ENCODE data around the gene PARVA. TPM values are rescaled to one million over a fixed set of nuclear protein-coding genes. Genes with fewer than 3 reads are reported as not detected.

PARVA gene
- total RNA-seq, 2 experiments from 2014 or later = not detected

DNA sequence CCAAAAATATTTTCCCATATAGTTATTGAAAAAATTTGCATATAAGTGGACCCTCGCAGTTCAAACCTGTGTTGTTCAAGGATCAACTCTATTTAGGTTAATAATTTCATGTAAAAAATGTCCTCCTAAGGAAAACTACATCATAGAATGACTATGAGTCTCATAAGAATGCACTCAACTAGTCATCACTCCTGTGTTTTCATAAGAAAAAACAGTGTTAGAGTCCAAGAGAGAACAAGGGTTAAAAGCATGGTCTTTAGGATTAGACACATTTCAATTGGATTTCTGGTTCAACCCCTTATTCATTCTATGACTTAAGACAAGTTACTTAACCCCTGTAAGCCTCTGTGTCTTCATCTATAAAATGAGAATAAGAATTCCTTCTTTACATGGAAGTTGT is 5.1 kb downstream of the PARVA start:
- no peaks in the 10 kb centered on the region for H3K36me3 ChIP-seq (ENCODE audit: insufficient read depth, low read length)
- H2AFZ ChIP-seq (ENCODE audit: low read length) = no peak overlapping the region
- no peak overlapping the region for H3K4me2 ChIP-seq (ENCODE audit: low read length)
- no peaks in the 10 kb centered on the region for H3K79me2 ChIP-seq (ENCODE audit: insufficient read depth, low read depth, low read length)
- CTCF ChIA-PET (ENCODE audit: unreplicated experiment) = no interaction called here
- no peaks in the 10 kb centered on the region for H3K9me2 ChIP-seq (ENCODE audit: insufficient read depth, low read length)
- H3K4me1 ChIP-seq (ENCODE audit: insufficient read depth, low read length, poor library complexity, severe bottlenecking) = no peaks in the 10 kb centered on the region
- intact Hi-C loops (cut with micrococcal nuclease; ENCODE audit: unreplicated experiment) = no loop called here
- no peak for DNase-seq (ENCODE audit: low spot score)
- no peak overlapping the region for H3K27ac ChIP-seq (ENCODE audit: low read depth, low read length, poor library complexity, severe bottlenecking)
- H4K20me1 ChIP-seq (ENCODE audit: insufficient read depth, low read length) = no peaks in the 10 kb centered on the region
- POLR2A ChIA-PET = no interaction called here
- no peak overlapping the region for H3K4me3 ChIP-seq (ENCODE audit: low read depth, low read length, poor library complexity, severe bottlenecking)
- TF ChIP-seq, protein P1, sequence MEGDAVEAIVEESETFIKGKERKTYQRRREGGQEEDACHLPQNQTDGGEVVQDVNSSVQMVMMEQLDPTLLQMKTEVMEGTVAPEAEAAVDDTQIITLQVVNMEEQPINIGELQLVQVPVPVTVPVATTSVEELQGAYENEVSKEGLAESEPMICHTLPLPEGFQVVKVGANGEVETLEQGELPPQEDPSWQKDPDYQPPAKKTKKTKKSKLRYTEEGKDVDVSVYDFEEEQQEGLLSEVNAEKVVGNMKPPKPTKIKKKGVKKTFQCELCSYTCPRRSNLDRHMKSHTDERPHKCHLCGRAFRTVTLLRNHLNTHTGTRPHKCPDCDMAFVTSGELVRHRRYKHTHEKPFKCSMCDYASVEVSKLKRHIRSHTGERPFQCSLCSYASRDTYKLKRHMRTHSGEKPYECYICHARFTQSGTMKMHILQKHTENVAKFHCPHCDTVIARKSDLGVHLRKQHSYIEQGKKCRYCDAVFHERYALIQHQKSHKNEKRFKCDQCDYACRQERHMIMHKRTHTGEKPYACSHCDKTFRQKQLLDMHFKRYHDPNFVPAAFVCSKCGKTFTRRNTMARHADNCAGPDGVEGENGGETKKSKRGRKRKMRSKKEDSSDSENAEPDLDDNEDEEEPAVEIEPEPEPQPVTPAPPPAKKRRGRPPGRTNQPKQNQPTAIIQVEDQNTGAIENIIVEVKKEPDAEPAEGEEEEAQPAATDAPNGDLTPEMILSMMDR (conservative IDR thresholded peaks at IDR 0.05; ENCODE audit: low read length) = no peak
- TF ChIP-seq EZH2phosphoT487 (IDR thresholded peaks at IDR 0.05; ENCODE audit: borderline replicate concordance, low read depth, low read length) = no peak
- H3K9me3 ChIP-seq (ENCODE audit: low read length) = no peaks in the 10 kb centered on the region
- no TSS peak for BruUV-seq (replicated peaks)

DNA sequence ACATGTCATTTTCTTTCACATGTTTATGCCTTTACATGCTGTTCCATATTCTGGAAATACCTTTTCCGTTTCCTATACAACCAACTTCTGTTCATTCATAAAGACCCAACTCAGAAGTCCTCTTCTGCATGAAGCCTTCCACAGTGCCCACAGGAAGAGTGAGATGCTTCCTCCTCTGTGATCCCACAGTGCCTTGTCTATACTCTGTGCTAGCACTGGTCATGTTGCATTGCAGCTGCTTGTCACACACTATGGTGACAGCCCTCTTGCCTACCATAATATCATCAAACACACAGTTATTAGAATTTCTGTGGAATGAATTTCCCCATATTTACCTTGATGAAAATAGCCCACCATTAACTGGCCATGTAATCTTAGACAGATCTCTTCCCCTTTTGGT is 8.9 kb downstream of the PARVA start:
- ChIA-PET CTCF (ENCODE audit: unreplicated experiment) (no interaction called here), POLR2A (no interaction called here)
- no peak overlapping the region for H3K4me2 ChIP-seq (ENCODE audit: low read length)
- H3K9me3 ChIP-seq (ENCODE audit: low read length) = no peaks in the 10 kb centered on the region
- no TSS peak for BruUV-seq (replicated peaks)
- no peak for DNase-seq (ENCODE audit: low spot score)
- intact Hi-C loops (cut with micrococcal nuclease; ENCODE audit: unreplicated experiment) = no loop called here
- H3K27ac ChIP-seq (ENCODE audit: low read depth, low read length, poor library complexity, severe bottlenecking) = no peak overlapping the region
- no peak overlapping the region for H2AFZ ChIP-seq (ENCODE audit: low read length)
- TF ChIP-seq, protein P1 (conservative IDR thresholded peaks at IDR 0.05; ENCODE audit: low read length) = no peak
- no peak for TF ChIP-seq EZH2phosphoT487 (IDR thresholded peaks at IDR 0.05; ENCODE audit: borderline replicate concordance, low read depth, low read length)
- no peaks in the 10 kb centered on the region for H3K9me2 ChIP-seq (ENCODE audit: insufficient read depth, low read length)
- H3K4me1 ChIP-seq (ENCODE audit: insufficient read depth, low read length, poor library complexity, severe bottlenecking) = no peaks in the 10 kb centered on the region
- no peaks in the 10 kb centered on the region for H4K20me1 ChIP-seq (ENCODE audit: insufficient read depth, low read length)
- H3K79me2 ChIP-seq (ENCODE audit: insufficient read depth, low read depth, low read length) = no peaks in the 10 kb centered on the region
- H3K36me3 ChIP-seq (ENCODE audit: insufficient read depth, low read length) = no peaks in the 10 kb centered on the region
- H3K4me3 ChIP-seq (ENCODE audit: low read depth, low read length, poor library complexity, severe bottlenecking) = no peak overlapping the region

DNA sequence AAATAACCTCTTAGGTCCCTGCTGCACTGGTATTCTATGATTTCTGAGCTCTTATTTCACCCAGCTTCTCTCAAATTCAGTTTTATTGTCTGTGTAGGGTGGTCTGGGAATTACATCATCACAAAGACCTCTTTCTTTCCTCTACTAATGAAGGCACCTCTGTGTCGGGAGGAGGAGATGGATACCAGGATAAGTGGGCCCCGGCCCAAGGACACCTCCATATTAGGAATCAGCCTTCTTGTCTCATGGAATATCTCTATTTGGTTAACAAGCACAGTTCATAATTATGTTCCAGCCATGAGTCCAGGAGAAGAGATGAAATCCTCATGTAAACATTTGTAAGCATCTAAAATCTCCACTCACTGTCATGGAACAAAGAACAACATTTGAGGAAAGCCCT is 9.4 kb downstream of the PARVA start:
- CTCF ChIA-PET (ENCODE audit: unreplicated experiment) = no interaction called here
- DNase-seq (ENCODE audit: low spot score) = no peak
- intact Hi-C loops (cut with micrococcal nuclease; ENCODE audit: unreplicated experiment) = no loop called here
- Histone ChIP-seq H3K79me2 (ENCODE audit: insufficient read depth, low read depth, low read length) (no peaks in the 10 kb centered on the region), H3K36me3 (ENCODE audit: insufficient read depth, low read length) (no peaks in the 10 kb centered on the region), H3K4me3 (ENCODE audit: low read depth, low read length, poor library complexity, severe bottlenecking) (no peak overlapping the region), H3K9me3 (ENCODE audit: low read length) (no peaks in the 10 kb centered on the region), H2AFZ (ENCODE audit: low read length) (no peak overlapping the region), H3K9me2 (ENCODE audit: insufficient read depth, low read length) (no peaks in the 10 kb centered on the region), H3K4me1 (ENCODE audit: insufficient read depth, low read length, poor library complexity, severe bottlenecking) (no peaks in the 10 kb centered on the region), H3K4me2 (ENCODE audit: low read length) (no peak overlapping the region), H4K20me1 (ENCODE audit: insufficient read depth, low read length) (no peaks in the 10 kb centered on the region), H3K27ac (ENCODE audit: low read depth, low read length, poor library complexity, severe bottlenecking) (no peak overlapping the region)
- no peak for TF ChIP-seq EZH2phosphoT487 (IDR thresholded peaks at IDR 0.05; ENCODE audit: borderline replicate concordance, low read depth, low read length)
- TF ChIP-seq, protein P1 (conservative IDR thresholded peaks at IDR 0.05; ENCODE audit: low read length) = no peak
- BruUV-seq (replicated peaks) = no TSS peak
- POLR2A ChIA-PET = no interaction called here
